ENCODE measurements around the gene PPIL4. TPM values are rescaled to one million over a fixed set of nuclear protein-coding genes. Genes with fewer than 3 reads are reported as not detected.
"Not testable (repeated sequence)": the region's sequence is repeated elsewhere in the genome, so short reads cannot be mapped to it uniquely, and the experiment has no call there.

The PPIL4 gene
- total RNA-seq, 1 experiment from 2014 or later: 21.7 TPM

DNA sequence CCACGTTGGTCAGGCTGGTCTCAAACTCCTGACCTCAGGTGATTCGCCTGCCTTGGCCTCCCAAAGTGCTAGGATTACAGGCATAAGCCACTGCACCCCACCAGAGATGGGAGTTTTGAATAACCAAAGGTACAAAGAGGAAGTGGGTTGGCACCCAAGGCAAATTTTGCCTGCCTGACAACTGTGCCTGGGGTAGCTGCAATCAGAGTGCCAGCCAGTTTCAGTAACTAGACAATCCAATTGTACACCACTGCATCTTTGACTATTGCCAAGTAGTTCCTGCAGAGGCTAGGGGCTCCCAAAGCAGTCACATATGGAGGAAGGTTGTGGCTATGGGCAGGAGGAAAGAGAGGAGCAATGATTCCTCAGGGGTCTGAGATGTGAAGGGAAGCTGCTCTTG, 77.7 kb downstream of the PPIL4 start:
- H3K27me3 ChIP-seq (ENCODE audit: control insufficient read depth, insufficient read depth, low read length): no peaks in the 10 kb centered on the region
- H3K4me3 ChIP-seq (ENCODE audit: insufficient read depth, low read depth, low read length): no peak overlapping the region
- H3K36me3 ChIP-seq (replicated peaks; ENCODE audit: control insufficient read depth, insufficient read depth, low read length): no peaks in the 10 kb centered on the region
- no peak for DNase-seq

DNA sequence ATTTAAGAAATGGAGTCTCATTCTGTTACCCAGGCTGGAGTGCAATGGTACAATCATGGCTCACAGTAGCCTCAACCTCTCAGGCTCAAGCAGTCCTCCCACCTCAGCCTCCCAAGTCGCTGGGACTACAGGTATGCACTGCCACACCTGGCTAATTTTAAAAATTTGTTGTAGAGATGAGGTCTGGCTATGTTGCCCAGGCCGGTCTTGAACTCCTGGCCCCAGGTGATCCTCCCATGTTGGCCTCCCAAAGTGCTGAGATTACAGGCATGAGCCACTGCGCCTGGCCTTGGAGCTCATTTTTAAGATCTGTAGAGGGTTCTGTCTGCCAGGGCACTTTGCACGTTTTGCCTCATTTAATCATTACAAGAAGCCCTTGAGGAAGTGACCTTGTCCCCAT, 78.6 kb downstream of the PPIL4 start:
- DNase-seq: no peak
- no peaks in the 10 kb centered on the region for H3K27me3 ChIP-seq (ENCODE audit: control insufficient read depth, insufficient read depth, low read length)
- H3K4me3 ChIP-seq (ENCODE audit: insufficient read depth, low read depth, low read length): no peak overlapping the region
- no peaks in the 10 kb centered on the region for H3K36me3 ChIP-seq (replicated peaks; ENCODE audit: control insufficient read depth, insufficient read depth, low read length)

DNA sequence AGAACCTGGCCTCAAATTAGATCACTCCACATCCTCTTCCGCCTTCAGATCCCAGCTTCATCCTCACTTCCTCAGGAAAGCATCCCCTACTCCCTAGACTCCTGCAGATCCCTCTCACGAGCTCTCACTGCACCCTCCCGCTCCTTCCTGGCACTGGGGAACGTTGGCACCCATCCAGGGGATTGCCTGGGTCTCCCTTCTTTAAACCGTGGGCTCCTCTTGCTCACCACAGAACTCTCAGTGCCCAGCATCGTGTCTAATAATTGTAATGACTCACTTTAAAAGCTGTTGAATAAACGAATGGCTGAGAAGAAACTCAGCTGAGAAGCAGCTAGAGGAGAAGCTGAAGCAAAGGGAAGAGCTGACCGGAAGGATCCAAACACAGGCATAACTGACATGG, 81.4 kb downstream of the PPIL4 start:
- Histone ChIP-seq H3K27me3 (ENCODE audit: control insufficient read depth, insufficient read depth, low read length) (no peaks in the 10 kb centered on the region), H3K4me3 (ENCODE audit: insufficient read depth, low read depth, low read length) (no peak overlapping the region), H3K36me3 (replicated peaks; ENCODE audit: control insufficient read depth, insufficient read depth, low read length) (no peaks in the 10 kb centered on the region)
- DNase-seq: no peak

DNA sequence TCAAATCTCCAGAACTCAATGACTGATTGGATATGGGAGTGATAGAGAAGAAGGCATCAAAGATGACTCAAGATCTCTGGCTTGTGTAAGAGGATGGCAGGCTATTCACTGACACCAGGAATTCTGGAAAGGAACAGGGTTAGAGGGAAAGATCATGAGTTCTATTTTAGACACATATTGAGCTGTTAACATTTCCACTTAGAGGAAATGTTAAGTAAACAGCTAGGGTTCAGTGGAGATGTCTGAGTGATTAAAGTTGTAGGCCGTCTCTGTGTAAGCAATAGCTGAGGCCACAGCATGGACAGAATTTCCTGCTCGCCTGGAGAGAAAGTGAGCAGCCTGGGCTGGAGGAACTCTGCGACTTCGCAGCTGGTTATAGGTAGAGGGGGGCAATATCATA, 82.1 kb downstream of the PPIL4 start:
- Histone ChIP-seq H3K27me3 (ENCODE audit: control insufficient read depth, insufficient read depth, low read length) (no peaks in the 10 kb centered on the region), H3K4me3 (ENCODE audit: insufficient read depth, low read depth, low read length) (no peak overlapping the region), H3K36me3 (replicated peaks; ENCODE audit: control insufficient read depth, insufficient read depth, low read length) (no peaks in the 10 kb centered on the region)
- DNase-seq: no peak

DNA sequence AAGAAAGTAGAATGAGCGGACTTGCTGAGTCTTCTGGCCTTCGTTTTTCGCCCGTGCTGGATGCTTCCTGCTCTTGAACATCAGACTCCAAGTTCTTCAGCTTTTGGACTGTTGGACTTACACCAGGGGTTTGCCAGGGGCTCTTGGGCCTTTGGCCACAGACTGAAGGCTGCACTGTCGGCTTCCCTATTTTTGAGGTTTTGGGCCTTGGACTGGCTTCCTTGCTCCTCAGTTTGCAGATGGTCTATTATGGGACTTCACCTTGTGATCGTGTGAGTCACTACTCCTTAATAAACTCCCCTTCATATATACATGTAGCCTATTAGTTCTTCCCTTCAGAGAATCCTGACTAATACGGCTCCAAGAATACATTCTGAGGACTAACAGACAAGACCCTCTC, 83.1 kb downstream of the PPIL4 start:
- not testable (repeated sequence) for DNase-seq; H3K4me3 ChIP-seq (ENCODE audit: insufficient read depth, low read depth, low read length); H3K27me3 ChIP-seq (ENCODE audit: control insufficient read depth, insufficient read depth, low read length)

DNA sequence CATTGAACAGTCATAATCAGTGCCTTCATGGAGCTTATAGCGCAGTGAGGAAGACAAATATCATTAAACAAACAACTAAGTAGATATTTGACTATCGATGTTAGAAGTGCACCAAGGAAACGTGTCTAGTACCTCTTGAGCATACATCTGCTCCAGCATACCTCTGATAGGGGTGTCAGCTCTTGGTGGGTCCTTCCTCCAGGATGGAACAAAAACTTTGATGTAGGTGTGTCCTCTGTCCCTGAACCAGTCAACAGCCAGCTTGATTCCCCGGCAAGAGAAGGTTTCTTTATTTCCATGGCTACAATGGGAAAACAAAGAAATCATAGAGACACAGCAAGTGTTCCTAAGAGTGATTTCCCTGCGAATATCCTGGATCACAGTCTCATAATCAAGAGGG, 84.2 kb downstream of the PPIL4 start:
- Histone ChIP-seq H3K4me3 (ENCODE audit: insufficient read depth, low read depth, low read length) (no peak overlapping the region), H3K27me3 (ENCODE audit: control insufficient read depth, insufficient read depth, low read length) (no peaks in the 10 kb centered on the region), H3K36me3 (replicated peaks; ENCODE audit: control insufficient read depth, insufficient read depth, low read length) (no peaks in the 10 kb centered on the region)
- no peak for DNase-seq

More for the DNA sequence above, 83.1 kb downstream of the PPIL4 start:
- H3K36me3 ChIP-seq (replicated peaks; ENCODE audit: control insufficient read depth, insufficient read depth, low read length): not testable (repeated sequence)

DNA sequence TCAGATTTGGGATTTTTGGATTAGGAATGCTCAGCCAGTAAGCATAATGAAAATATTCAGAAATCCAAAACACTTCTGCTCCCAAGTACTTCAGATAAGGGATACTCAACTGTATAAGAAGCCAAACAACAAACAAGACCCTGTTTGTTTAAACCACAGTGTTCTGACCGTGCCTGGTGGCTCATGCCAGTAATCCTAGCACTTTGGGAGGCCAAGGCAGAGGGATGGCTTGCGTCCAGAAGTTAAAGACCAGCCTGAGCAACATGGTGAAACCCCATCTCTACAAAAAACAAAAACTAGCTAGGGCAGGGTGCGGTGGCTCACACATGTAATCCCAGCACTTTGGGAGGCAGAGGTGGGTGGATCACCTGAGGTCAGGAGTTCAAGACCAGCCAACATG, 85.6 kb downstream of the PPIL4 start:
- not testable (repeated sequence) for DNase-seq; H3K4me3 ChIP-seq (ENCODE audit: insufficient read depth, low read depth, low read length); H3K27me3 ChIP-seq (ENCODE audit: control insufficient read depth, insufficient read depth, low read length); H3K36me3 ChIP-seq (replicated peaks; ENCODE audit: control insufficient read depth, insufficient read depth, low read length)

DNA sequence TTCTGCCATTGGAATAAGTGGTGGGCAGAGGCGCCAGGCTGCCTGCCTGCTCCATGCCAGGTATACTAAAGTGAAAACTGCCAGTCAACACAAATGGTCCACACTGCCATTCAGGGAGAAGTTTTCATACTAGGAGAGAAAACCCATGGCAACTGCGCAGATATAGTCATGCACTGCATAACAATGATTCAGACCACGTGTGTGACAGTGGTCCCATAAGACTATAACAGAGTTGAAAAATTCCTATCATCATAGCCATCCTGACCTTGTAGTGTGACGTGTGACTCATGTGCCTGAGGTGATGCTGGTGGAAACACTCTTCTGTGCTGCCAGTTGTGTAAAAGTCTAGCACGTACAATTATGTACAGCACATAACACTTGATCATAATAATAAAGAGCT, 86.1 kb downstream of the PPIL4 start:
- Histone ChIP-seq H3K36me3 (replicated peaks; ENCODE audit: control insufficient read depth, insufficient read depth, low read length) (no peaks in the 10 kb centered on the region), H3K4me3 (ENCODE audit: insufficient read depth, low read depth, low read length) (no peak overlapping the region), H3K27me3 (ENCODE audit: control insufficient read depth, insufficient read depth, low read length) (no peaks in the 10 kb centered on the region)
- no peak for DNase-seq

DNA sequence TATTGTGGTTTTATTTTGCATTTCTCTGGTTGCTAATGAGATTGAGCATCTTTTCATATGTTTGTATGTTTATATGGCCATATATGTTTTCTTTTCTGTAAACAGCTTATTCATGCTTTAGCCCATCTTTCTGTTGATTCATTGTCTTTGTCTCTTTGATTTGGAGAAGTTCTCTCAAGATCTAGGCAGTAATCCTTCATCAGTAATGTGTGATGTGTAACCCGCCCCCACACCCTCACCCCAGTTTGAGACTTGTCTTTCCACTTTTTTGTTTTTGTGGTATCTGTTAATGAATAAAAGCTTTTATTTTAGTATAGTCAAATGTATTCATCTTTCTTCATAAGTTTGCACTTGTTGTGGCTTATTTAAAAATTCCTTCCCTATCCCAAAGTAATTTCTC, 87.0 kb downstream of the PPIL4 start:
- Histone ChIP-seq H3K27me3 (ENCODE audit: control insufficient read depth, insufficient read depth, low read length) (no peaks in the 10 kb centered on the region), H3K36me3 (replicated peaks; ENCODE audit: control insufficient read depth, insufficient read depth, low read length) (no peaks in the 10 kb centered on the region), H3K4me3 (ENCODE audit: insufficient read depth, low read depth, low read length) (no peak overlapping the region)
- no peak for DNase-seq

DNA sequence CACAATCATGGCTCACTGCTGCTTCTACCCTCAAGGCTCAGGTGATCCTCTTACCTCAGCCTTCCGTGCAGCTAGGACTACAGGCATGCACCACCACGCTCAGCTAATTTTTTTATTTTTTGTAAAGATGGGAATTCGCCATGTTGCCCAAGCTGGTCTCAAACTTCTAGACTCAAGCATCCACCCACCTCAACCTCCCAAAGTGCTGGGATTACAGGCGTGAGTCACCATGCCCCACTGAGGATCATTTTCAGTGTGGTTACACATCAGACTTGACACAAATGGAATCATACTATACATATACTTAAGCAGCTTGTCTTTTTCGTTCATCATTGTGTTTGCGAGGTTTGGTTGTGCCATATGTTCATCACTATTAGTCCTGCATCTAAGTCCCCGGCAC, 87.6 kb downstream of the PPIL4 start:
- Histone ChIP-seq H3K27me3 (ENCODE audit: control insufficient read depth, insufficient read depth, low read length) (no peaks in the 10 kb centered on the region), H3K36me3 (replicated peaks; ENCODE audit: control insufficient read depth, insufficient read depth, low read length) (no peaks in the 10 kb centered on the region), H3K4me3 (ENCODE audit: insufficient read depth, low read depth, low read length) (no peak overlapping the region)
- no peak for DNase-seq

DNA sequence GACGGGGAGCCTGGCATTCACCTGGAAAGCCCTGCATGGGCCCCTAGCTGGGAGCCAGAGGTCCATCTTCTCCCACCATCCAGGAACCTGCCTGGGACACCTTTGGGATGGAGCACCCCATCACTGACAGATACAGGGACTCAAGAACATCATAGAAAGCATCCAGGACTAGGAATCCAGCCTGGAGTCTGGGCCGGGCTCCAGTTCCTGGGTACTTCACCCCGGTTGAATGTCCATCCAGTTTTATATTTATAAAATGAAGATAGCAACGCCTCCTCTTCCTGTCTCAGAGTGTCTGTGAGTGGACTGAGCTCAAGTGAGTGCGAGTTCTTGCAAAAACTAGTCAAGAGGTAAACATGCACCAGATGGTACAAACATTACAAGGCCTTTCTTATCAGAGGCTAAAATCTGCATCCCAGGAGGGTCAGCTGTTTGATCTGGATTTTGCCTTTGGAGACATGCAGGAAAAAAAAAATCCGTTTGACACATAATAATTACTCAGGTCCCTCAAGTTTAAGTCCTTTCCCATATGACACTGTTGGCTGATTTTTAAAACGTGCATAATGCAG, 88.4 kb downstream of the PPIL4 start:
- H3K4me3 ChIP-seq (ENCODE audit: insufficient read depth, low read depth, low read length): no peak overlapping the region
- DNase-seq: no peak
- H3K36me3 ChIP-seq (replicated peaks; ENCODE audit: control insufficient read depth, insufficient read depth, low read length): no peaks in the 10 kb centered on the region
- H3K27me3 ChIP-seq (ENCODE audit: control insufficient read depth, insufficient read depth, low read length): peaks cover under 1% of the 10 kb centered on the region; the same call in 1 of the 2 replicates

DNA sequence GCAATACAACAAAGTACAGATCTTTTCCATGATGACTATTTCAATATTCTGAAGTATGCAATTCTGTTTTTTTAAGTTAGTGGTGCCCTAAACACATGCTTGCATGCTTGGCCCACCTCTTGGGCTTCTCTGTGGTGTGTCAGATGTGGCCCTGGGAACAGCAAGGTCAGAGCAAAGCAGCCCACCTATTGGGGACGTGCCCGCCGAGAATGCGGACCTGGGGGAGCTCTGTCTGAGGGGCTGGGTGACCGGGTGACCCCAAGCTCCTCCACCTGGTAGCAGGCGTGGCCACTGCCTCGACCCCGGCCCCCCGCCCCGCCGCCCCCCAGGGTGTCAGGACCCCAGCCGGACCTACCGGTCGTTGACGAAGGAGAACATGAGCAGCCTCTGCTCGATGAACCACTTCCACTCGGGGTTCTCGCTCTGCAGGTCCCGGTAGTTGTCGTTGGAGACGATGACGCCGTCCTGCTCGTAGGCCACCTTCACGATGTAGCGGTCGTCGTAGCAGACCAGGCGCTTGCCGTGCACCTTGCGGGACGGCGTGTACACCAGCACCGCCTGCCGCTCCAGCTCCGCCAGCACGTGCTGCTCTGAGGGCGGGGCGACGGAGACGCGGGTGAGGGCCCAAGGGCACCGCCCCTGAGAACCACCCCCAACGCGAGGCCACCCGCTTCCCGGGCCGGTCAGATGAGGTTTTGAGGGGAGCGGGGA, 89.4 kb downstream of the PPIL4 start:
- H3K4me3 ChIP-seq (ENCODE audit: insufficient read depth, low read depth, low read length): no peak overlapping the region
- peaks cover 10% of the 10 kb centered on the region; the same call in 1 of the 2 replicates for H3K27me3 ChIP-seq (ENCODE audit: control insufficient read depth, insufficient read depth, low read length)
- no peaks in the 10 kb centered on the region for H3K36me3 ChIP-seq (replicated peaks; ENCODE audit: control insufficient read depth, insufficient read depth, low read length)
- no peak for DNase-seq

DNA sequence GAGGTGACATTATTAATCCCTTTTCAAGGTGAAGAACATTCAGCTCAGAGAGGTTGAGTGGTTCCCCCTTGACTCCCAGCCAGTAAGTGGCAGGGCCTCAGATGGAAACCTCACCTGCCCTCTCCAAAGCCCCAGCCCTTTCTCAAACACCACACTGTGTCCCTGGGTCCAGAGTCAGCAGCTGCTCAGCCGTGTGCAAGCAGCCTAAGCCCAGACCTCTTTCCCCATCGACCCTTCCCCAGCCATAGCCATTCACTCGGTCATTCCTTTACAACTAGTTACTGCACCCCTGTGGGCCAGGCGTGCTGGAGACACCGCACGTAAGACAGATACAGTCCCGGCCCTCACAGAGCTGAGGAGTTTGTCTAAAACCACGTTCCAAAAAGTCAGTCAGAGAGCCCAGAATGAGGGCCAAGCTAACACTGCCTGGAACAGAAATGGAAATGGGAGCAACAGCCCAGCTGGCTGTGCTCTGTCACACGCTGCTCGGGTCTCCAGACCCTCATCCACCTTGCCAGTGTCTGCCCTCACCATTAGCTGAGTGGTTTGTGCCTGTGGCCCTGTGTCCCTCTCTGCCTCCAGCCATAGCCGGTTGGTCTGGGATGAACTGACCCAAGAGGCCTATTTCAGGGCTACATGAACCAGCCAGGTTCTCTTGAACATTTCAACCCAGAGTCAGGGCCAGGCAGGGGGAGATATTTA, 90.7 kb downstream of the PPIL4 start:
- Histone ChIP-seq H3K4me3 (ENCODE audit: insufficient read depth, low read depth, low read length) (no peak overlapping the region), H3K36me3 (replicated peaks; ENCODE audit: control insufficient read depth, insufficient read depth, low read length) (no peaks in the 10 kb centered on the region), H3K27me3 (ENCODE audit: control insufficient read depth, insufficient read depth, low read length) (peaks cover 22% of the 10 kb centered on the region; the same call in 1 of the 2 replicates)
- no peak for DNase-seq
